Esophagus muscularis mucosa (tissue), 4 donors: Measurements from ENCODE around the gene AGPAT4. TPM values are rescaled to one million over a fixed set of nuclear protein-coding genes. Genes with fewer than 3 reads are reported as not detected.

Experiments used
- DNase-seq: peaks from one replicate; pipeline ENCODE4 v3.0.0-alpha.2; 2017; ENCODE audit errors: extremely low spot score
- H3K27ac ChIP-seq, 4 donors: fragments of 200-600 bp; sonication (generic); replicated peaks in 1 of 4; 1 replicate in 3 of 4; 2 replicates in 1 of 4; pipeline ENCODE4 v1.5.1; 2016 to 2019; ENCODE audit warnings: mild to moderate bottlenecking in 1 of 4
- H3K27me3 ChIP-seq, 4 donors: fragments of 200-600 bp; sonication (generic); one replicate each; pipeline versions ENCODE4 v1.5.1 to v1.6.0; 2016 to 2019
- H3K36me3 ChIP-seq, 4 donors: fragments of 200-600 bp; sonication (generic); one replicate each; pipeline ENCODE4 v1.5.1; 2016 to 2019
- H3K4me1 ChIP-seq, 4 donors: fragments of 200-600 bp; sonication (generic); one replicate each; pipeline ENCODE4 v1.5.1; 2016 to 2019
- H3K4me3 ChIP-seq, 4 donors: fragments of 200-600 bp; sonication (generic); 1 replicate in 2 of 4; 2 replicates in 2 of 4; pipeline ENCODE4 v1.5.1; 2016 to 2019; ENCODE audit warnings: mild to moderate bottlenecking in 4 of 4, moderate library complexity in 1 of 4
- H3K9me3 ChIP-seq, 4 donors: fragments of 200-600 bp; sonication (generic); 1 replicate in 3 of 4; 2 replicates in 1 of 4; pipeline ENCODE4 v1.5.1; 2016 to 2019
- EP300 ChIP-seq: sonication (generic); formaldehyde crosslinking; IDR thresholded peaks from one replicate; pipeline ENCODE4 v1.6.1; 2017; ENCODE audit warnings: antibody characterized with exemption
- POLR2A ChIP-seq: fragments of 450-650 bp; IDR thresholded peaks from one replicate; pipeline ENCODE4 v1.6.1; 2017; ENCODE audit warnings: antibody characterized with exemption, moderate library complexity, mild to moderate bottlenecking, low read depth
- POLR2AphosphoS5 ChIP-seq, 2 donors: sonication (generic); formaldehyde crosslinking; IDR thresholded peaks; one replicate each; pipeline ENCODE4 v1.6.1; 2017; ENCODE audit warnings: antibody characterized with exemption in 2 of 2
- WGBS: methylation state at CpG from one replicate; pipeline ENCODE4 v1.1.5; 2018; 5-methylcytosine and 5-hydroxymethylcytosine counted together
- intact Hi-C: fragments of 100-400 bp; cut with DNase I; formaldehyde crosslinking; loops from one replicate; pipeline ENCODE4 v1.15.1; 2023
- total RNA-seq, 4 donors: library from RNA; depleted of rRNA; stranded (reverse); fragments of >200 nt; gene quantifications; one replicate each; pipeline versions ENCODE4 v1.1.0 to v1.2.1, GENCODE V29; 2016
- TF ChIP-seq, protein P1 (sequence below), 3 experiments: fragments of 200-600 bp in 2 of 3; fragments of 450-650 bp in 1 of 3; sonication (generic) in 2 of 3; IDR thresholded peaks; one replicate each; pipeline ENCODE4 v1.5.1; 2017 to 2019; ENCODE audit warnings: antibody characterized with exemption in 3 of 3, mild to moderate bottlenecking in 2 of 3, moderate library complexity in 1 of 3

Gene AGPAT4
- total RNA-seq, 4 donors from 2014 or later, result 7.9 to 12.6 (median 10.0) TPM

DNA sequence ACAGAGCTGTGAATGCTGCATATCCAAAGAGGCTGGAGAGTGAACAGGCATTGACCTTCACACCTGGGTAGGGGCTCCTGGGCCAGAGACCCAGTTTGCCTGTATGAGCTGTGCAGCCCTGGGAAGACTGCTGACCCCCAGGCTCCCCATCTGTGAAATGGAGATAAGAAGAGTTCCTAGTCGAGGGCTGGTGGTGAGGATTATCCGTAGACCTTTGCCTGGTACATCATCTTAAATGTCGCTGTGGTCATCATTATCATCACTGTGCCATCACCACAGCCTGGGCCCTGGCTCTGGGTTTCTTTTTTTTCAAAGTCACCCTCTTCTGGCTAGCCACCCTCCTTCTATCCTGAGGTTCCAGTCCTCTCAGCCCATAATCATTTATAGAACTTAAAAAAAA is 12.0 kb downstream of the AGPAT4 start:
- Histone ChIP-seq H3K4me1 (peaks cover 0 to 16% (median 14%) of the 10 kb centered on the region in 4 donors), H3K4me3 (no peak overlapping the region), H3K9me3 (no peaks in the 10 kb centered on the region), H3K27ac (no peak overlapping the region), H3K27me3 (no peaks in the 10 kb centered on the region), H3K36me3 (peaks cover 0 to 15% (median 2%) of the 10 kb centered on the region in 4 donors)
- intact Hi-C loops, result no loop called here
- WGBS, result 93% methylated on average over 3 of the region's 3 CpGs
- TF ChIP-seq POLR2A (no peak), POLR2AphosphoS5 (IDR thresholded peaks at IDR 0.05) (no peak), EP300 (no peak)
- TF ChIP-seq, protein P1, sequence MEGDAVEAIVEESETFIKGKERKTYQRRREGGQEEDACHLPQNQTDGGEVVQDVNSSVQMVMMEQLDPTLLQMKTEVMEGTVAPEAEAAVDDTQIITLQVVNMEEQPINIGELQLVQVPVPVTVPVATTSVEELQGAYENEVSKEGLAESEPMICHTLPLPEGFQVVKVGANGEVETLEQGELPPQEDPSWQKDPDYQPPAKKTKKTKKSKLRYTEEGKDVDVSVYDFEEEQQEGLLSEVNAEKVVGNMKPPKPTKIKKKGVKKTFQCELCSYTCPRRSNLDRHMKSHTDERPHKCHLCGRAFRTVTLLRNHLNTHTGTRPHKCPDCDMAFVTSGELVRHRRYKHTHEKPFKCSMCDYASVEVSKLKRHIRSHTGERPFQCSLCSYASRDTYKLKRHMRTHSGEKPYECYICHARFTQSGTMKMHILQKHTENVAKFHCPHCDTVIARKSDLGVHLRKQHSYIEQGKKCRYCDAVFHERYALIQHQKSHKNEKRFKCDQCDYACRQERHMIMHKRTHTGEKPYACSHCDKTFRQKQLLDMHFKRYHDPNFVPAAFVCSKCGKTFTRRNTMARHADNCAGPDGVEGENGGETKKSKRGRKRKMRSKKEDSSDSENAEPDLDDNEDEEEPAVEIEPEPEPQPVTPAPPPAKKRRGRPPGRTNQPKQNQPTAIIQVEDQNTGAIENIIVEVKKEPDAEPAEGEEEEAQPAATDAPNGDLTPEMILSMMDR (IDR thresholded peaks at IDR 0.05), result no peak
- DNase-seq, result no peak

- no peaks in the 10 kb centered on the region for H3K27me3 ChIP-seq
- peaks cover 0 to 18% (median 14%) of the 10 kb centered on the region in 4 donors for H3K4me1 ChIP-seq
- H3K9me3 ChIP-seq, result no peaks in the 10 kb centered on the region
- no peak for DNase-seq
- H3K4me3 ChIP-seq, result no peak overlapping the region
- peaks cover 0 to 13% (median 2%) of the 10 kb centered on the region in 4 donors for H3K36me3 ChIP-seq
- intact Hi-C loops, result no loop called here
- TF ChIP-seq, protein P1 (IDR thresholded peaks at IDR 0.05), result no peak
- no peak for TF ChIP-seq POLR2AphosphoS5 (IDR thresholded peaks at IDR 0.05)
- no peak overlapping the region for H3K27ac ChIP-seq
- 70% methylated on average over 8 of the region's 8 CpGs for WGBS
These were observed 12.5 kb downstream of the AGPAT4 start for GRCh38 chr6:161261325-161261724.

DNA sequence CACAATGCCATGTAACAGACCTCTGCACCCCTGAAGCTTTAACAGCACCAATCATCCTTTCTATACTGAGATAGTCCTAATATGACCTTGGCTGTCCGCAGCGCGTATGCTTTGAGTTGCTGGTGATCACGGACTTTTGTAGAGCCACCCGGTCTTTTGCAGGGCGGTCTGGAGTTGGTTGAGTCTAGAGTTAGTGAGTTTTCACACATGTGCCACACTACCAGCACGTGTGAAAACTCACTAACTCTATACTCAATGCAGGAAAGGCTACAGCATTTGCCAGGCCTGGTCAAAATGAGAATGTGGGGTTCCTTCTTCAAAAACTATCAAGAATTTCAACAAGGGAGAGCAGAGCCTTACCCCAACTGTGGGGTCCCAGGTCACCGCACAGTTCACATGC is 14.6 kb downstream of the AGPAT4 start:
- H3K9me3 ChIP-seq, result no peaks in the 10 kb centered on the region
- H3K27ac ChIP-seq, result no peak overlapping the region
- peaks cover 0 to 18% (median 14%) of the 10 kb centered on the region in 4 donors for H3K4me1 ChIP-seq
- 97% methylated on average over 8 of the region's 8 CpGs for WGBS
- peaks cover 0 to 7% (median under 1%) of the 10 kb centered on the region in 4 donors for H3K36me3 ChIP-seq
- DNase-seq, result no peak
- no peak overlapping the region for H3K4me3 ChIP-seq
- H3K27me3 ChIP-seq, result no peaks in the 10 kb centered on the region
- TF ChIP-seq POLR2A, result no peak
- no peak for TF ChIP-seq POLR2AphosphoS5 (IDR thresholded peaks at IDR 0.05)
- TF ChIP-seq, protein P1 (IDR thresholded peaks at IDR 0.05), result no peak
- TF ChIP-seq EP300, result no peak
- intact Hi-C loops, result no loop called here

GRCh38 chr6:161257793-161258457 is 15.9 kb downstream of the AGPAT4 start:
- intact Hi-C loops, result no loop called here
- H3K27ac ChIP-seq, result peak overlapping the region; percentile 54 to 77 (median 63)
- no peaks in the 10 kb centered on the region for H3K9me3 ChIP-seq
- H3K27me3 ChIP-seq, result no peaks in the 10 kb centered on the region
- peaks cover 0 to 18% (median 14%) of the 10 kb centered on the region in 4 donors for H3K4me1 ChIP-seq
- DNase-seq, result no peak
- peaks cover 0 to 7% (median 0%) of the 10 kb centered on the region in 4 donors for H3K36me3 ChIP-seq
- TF ChIP-seq EP300 (no peak), POLR2AphosphoS5 (IDR thresholded peaks at IDR 0.05) (peak in 1 of 2 donors; percentile 50)
- H3K4me3 ChIP-seq, result peak overlapping the region in 2 of 4 donors; percentile 13 to 26
- 22% methylated on average over 8 of the region's 8 CpGs for WGBS

DNA sequence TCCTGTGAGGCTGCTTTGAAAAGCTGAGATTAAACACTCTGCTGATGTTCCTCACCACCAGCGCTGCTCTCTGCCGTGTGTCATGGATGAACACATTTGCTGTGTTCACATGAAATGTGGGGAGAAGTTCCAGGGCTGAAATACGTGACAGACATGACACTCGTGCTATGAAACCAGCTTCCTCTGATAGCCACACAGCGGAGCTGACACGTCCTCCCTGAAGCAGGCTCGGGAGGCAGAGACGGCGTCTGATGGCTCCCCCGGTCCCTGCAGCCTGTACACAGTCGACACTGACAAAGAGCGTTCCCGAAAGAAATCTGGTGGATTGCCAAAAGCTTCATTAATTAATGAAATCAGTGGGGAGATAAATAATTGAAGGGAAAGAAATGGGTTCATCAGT is 17.5 kb downstream of the AGPAT4 start:
- intact Hi-C loops, result no loop called here
- TF ChIP-seq POLR2AphosphoS5 (IDR thresholded peaks at IDR 0.05), result no peak
- DNase-seq, result no peak
- Histone ChIP-seq H3K27me3 (no peaks in the 10 kb centered on the region), H3K9me3 (no peaks in the 10 kb centered on the region), H3K36me3 (peaks cover 0 to 7% (median 3%) of the 10 kb centered on the region in 4 donors), H3K4me1 (peaks cover 0 to 18% (median 14%) of the 10 kb centered on the region in 4 donors), H3K4me3 (no peak overlapping the region), H3K27ac (no peak overlapping the region)
- 86% methylated on average over 7 of the region's 13 CpGs for WGBS

DNA sequence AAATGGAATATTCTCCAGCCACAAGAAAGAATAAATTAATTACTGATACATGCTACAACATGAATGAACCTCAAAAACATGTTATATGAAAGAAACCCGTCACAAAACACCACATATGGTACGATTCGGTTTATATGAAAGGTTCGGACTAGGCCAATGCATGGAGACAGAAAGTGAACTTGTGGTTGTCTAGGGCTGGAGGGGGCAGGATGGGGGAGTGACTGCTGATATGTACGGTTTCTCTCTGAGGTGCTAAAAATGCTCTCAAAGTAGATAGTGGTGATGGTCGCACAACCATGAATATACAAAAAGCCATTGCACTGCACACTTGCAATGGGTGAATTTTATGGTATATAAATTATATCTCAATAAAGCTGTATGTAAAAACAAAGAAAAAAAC is 18.3 kb downstream of the AGPAT4 start:
- Histone ChIP-seq H3K27ac (no peak overlapping the region), H3K9me3 (no peaks in the 10 kb centered on the region), H3K4me3 (no peak overlapping the region), H3K4me1 (peaks cover 0 to 18% (median 14%) of the 10 kb centered on the region in 4 donors), H3K36me3 (peaks cover 0 to 8% (median 1%) of the 10 kb centered on the region in 4 donors), H3K27me3 (no peaks in the 10 kb centered on the region)
- intact Hi-C loops, result no loop called here
- TF ChIP-seq POLR2A, result no peak
- TF ChIP-seq, protein P1 (IDR thresholded peaks at IDR 0.05), result no peak
- TF ChIP-seq POLR2AphosphoS5 (IDR thresholded peaks at IDR 0.05), result no peak
- no peak for TF ChIP-seq EP300
- no peak for DNase-seq
- 95% methylated on average over 6 of the region's 6 CpGs for WGBS
